Neural crest cell (in vitro differentiated cells): Measurements from ENCODE around the gene CYP11A1. TPM values are rescaled to one million over a fixed set of nuclear protein-coding genes. Genes with fewer than 3 reads are reported as not detected.

Source experiments
- DNase-seq: peaks from one replicate; pipeline ENCODE4 v3.0.0; 2021; ENCODE audit warnings: low read depth, mixed read lengths, low spot score
- H3K27ac Mint-ChIP-seq: one replicate; pipeline ENCODE4 v1.8.0; 2021; ENCODE audit warnings: mild to moderate bottlenecking, mixed read lengths; ENCODE audit not compliant: unreplicated experiment
- H3K27me3 Mint-ChIP-seq: 2 replicates; pipeline ENCODE4 v1.8.0; 2021; ENCODE audit warnings: low read depth, mild to moderate bottlenecking, mixed read lengths
- H3K36me3 Mint-ChIP-seq: 2 replicates; pipeline ENCODE4 v1.8.0; 2021; ENCODE audit warnings: low read depth, mild to moderate bottlenecking, mixed read lengths
- H3K4me1 Mint-ChIP-seq: 2 replicates; pipeline ENCODE4 v1.8.0; 2021; ENCODE audit warnings: mixed read lengths
- H3K4me3 Mint-ChIP-seq: one replicate; pipeline ENCODE4 v1.8.0; 2021; ENCODE audit warnings: mild to moderate bottlenecking, mixed read lengths
- H3K9me3 Mint-ChIP-seq: 2 replicates; pipeline ENCODE4 v1.8.0; 2021; ENCODE audit warnings: mixed read lengths
- CTCF ChIP-seq: fragments of 200-600 bp; sonication (generic); conservative IDR thresholded peaks from 2 replicates; pipeline ENCODE4 v1.5.0; 2021; ENCODE audit warnings: antibody characterized with exemption, mild to moderate bottlenecking
- total RNA-seq: library from RNA; stranded (reverse); gene quantifications from 2 replicates; pipeline ENCODE4 v1.2.1, GENCODE V29; 2021

CYP11A1 gene
- total RNA-seq, 1 donor from 2014 or later = 0.77 TPM

- peak; percentile 96 for DNase-seq
- Mint-ChIP-seq H3K4me1 (peaks cover 21% of the 10 kb centered on the region), H3K36me3 (no peaks in the 10 kb centered on the region), H3K27me3 (peaks cover 34% of the 10 kb centered on the region), H3K27ac (peak overlapping the region; percentile 43), H3K9me3 (no peaks in the 10 kb centered on the region), H3K4me3 (peak overlapping the region; percentile 83)
- TF ChIP-seq CTCF = peak; percentile 92
Measured at GRCh38 chr15:74373731-74374647, 6.5 kb upstream of the CYP11A1 start.

GRCh38 chr15:74373056-74373650 lies 5.7 kb upstream of the CYP11A1 start:
- no peak overlapping the region for H3K27ac Mint-ChIP-seq
- H3K4me3 Mint-ChIP-seq = peak overlapping the region; percentile 83
- DNase-seq = no peak
- no peak for TF ChIP-seq CTCF
- no peaks in the 10 kb centered on the region for H3K36me3 Mint-ChIP-seq
- peaks cover 33% of the 10 kb centered on the region for H3K27me3 Mint-ChIP-seq
- peaks cover 21% of the 10 kb centered on the region for H3K4me1 Mint-ChIP-seq
- H3K9me3 Mint-ChIP-seq = no peaks in the 10 kb centered on the region

GRCh38 chr15:74370471-74370870 lies 3.0 kb upstream of the CYP11A1 start:
- no peak for TF ChIP-seq CTCF
- no peaks in the 10 kb centered on the region for H3K9me3 Mint-ChIP-seq
- DNase-seq = no peak
- no peak overlapping the region for H3K4me3 Mint-ChIP-seq
- H3K27ac Mint-ChIP-seq = no peak overlapping the region
- peaks cover 49% of the 10 kb centered on the region for H3K27me3 Mint-ChIP-seq
- H3K4me1 Mint-ChIP-seq = peaks cover 22% of the 10 kb centered on the region
- H3K36me3 Mint-ChIP-seq = no peaks in the 10 kb centered on the region

- Mint-ChIP-seq H3K4me1 (peaks cover 19% of the 10 kb centered on the region), H3K36me3 (no peaks in the 10 kb centered on the region), H3K4me3 (no peak overlapping the region), H3K9me3 (no peaks in the 10 kb centered on the region), H3K27me3 (peaks cover 51% of the 10 kb centered on the region), H3K27ac (no peak overlapping the region)
- no peak for DNase-seq
- TF ChIP-seq CTCF = no peak
Measured at GRCh38 chr15:74369756-74370155, 2.3 kb upstream of the CYP11A1 start.

- no peak overlapping the region for H3K27ac Mint-ChIP-seq
- DNase-seq = no peak
- no peaks in the 10 kb centered on the region for H3K36me3 Mint-ChIP-seq
- no peaks in the 10 kb centered on the region for H3K9me3 Mint-ChIP-seq
- H3K27me3 Mint-ChIP-seq = peaks cover 55% of the 10 kb centered on the region
- no peak overlapping the region for H3K4me3 Mint-ChIP-seq
- H3K4me1 Mint-ChIP-seq = peaks cover 16% of the 10 kb centered on the region
- no peak for TF ChIP-seq CTCF
Measured at GRCh38 chr15:74369084-74369745, 1.8 kb upstream of the CYP11A1 start.
